Heart right ventricle (tissue), 16 donors: ENCODE measurements around the gene SVOPL. TPM values are rescaled to one million over a fixed set of nuclear protein-coding genes. Genes with fewer than 3 reads are reported as not detected.

Source experiments
- ATAC-seq, 8 donors: fragments of 200-7000 bp; cut with Tn5 transposase; one replicate each; pipeline ENCODE4 v1.9.1; 2020; ENCODE audit warnings: mild to moderate bottlenecking in 8 of 8, moderate library complexity in 8 of 8, moderate number of reproducible peaks in 1 of 8
- DNase-seq, 2 donors: peaks; one replicate each; pipeline ENCODE4 v3.0.0-alpha.2; 2020
- H3K27ac ChIP-seq, 10 donors: fragments of 200-600 bp; sonication (generic) in 2 of 10; one replicate each; pipeline versions ENCODE4 v1.5.0 to v1.8.0; 2020 to 2022; ENCODE audit warnings: mild to moderate bottlenecking in 3 of 10
- H3K27me3 ChIP-seq, 7 donors: fragments of 200-600 bp; one replicate each; pipeline ENCODE4 v1.8.0; 2021 to 2022; ENCODE audit warnings: mild to moderate bottlenecking in 2 of 7
- H3K36me3 ChIP-seq, 9 donors: fragments of 200-600 bp; sonication (generic) in 1 of 9; one replicate each; pipeline versions ENCODE4 v1.5.0 to v1.8.0; 2020 to 2022; ENCODE audit warnings: mild to moderate bottlenecking in 2 of 9
- H3K4me1 ChIP-seq, 9 donors: fragments of 200-600 bp; sonication (generic) in 1 of 9; one replicate each; pipeline versions ENCODE4 v1.5.0 to v1.8.0; 2020 to 2022; ENCODE audit warnings: mild to moderate bottlenecking in 4 of 9
- H3K4me3 ChIP-seq, 10 donors: fragments of 200-600 bp; sonication (generic) in 2 of 10; one replicate each; pipeline versions ENCODE4 v1.5.0 to v1.8.0; 2020 to 2022; ENCODE audit warnings: mild to moderate bottlenecking in 7 of 10, moderate library complexity in 2 of 10
- H3K9me3 ChIP-seq, 11 donors: fragments of 200-600 bp in 10 of 11; sonication (generic) in 2 of 11; one replicate each; pipeline versions ENCODE4 v1.5.0 to v1.8.0; 2013 to 2022; ENCODE audit warnings: mild to moderate bottlenecking in 2 of 11, control low read depth in 1 of 11, moderate library complexity in 1 of 11
- CTCF ChIP-seq, 9 donors: fragments of 200-600 bp; sonication (generic) in 2 of 9; IDR thresholded peaks; one replicate each; pipeline versions ENCODE4 v1.5.0 to v1.8.0; 2021 to 2022; ENCODE audit warnings: antibody characterized with exemption in 9 of 9, mild to moderate bottlenecking in 5 of 9, moderate library complexity in 1 of 9
- WGBS, 2 donors: extraction: QIAGEN DNeasy Blood & Tissue Kit; methylation state at CpG; one replicate each; pipeline ENCODE4 v1.1.7; 2013; ENCODE audit warnings: inconsistent platforms in 1 of 2; 5-methylcytosine and 5-hydroxymethylcytosine counted together
- intact Hi-C, 10 donors: fragments of 100-400 bp; cut with DNase I; formaldehyde crosslinking; loops; one replicate each; pipeline versions ENCODE4 v1.11.1 to v1.14.2; 2022
- polyA plus RNA-seq, 2 donors: library from polyadenylated mRNA; stranded (reverse); fragments of 200-250 nt; gene quantifications; one replicate each; pipeline ENCODE4 v1.2.3, GENCODE V29; 2013
- total RNA-seq, 10 donors: library from RNA; stranded (reverse); fragmentation: NEBNext Ultra II Directional in 3 of 10; extraction: Animal tissue kit (Norgen Biotek cat#: 25700) in 3 of 10; gene quantifications; one replicate each; pipeline versions ENCODE4 v1.2.1 to v1.2.4, GENCODE V29; 2021 to 2023
- donor health status: Arrhythmogenic right ventricular cardiomyopathy.
- donor health status: ischemic (EF 13 %, LVEDD 7.1; RV severe dilation, severe dysfunction).
- donor health status: healthy with polysubstance abuse.
- donor health status: DM: no; HTN: yes; CAD: no.
- donor health status: DM: no; HTN: no; CAD: no.
- donor health status: ischemic (EF 25% LVEDD 6.9; RV normal size, moderate dysfunction).
- donor health status: ischemic (EF 25% LVEDD 5.7; RV mildly dilated, moderate dysfunction).
- donor health status: healthy.
- donor health status: DM: yes; HTN: yes; CAD: no.
- donor health status: Ischemic cardiomyopathy.
- donor health status: ischemic (EF 35%, LVEDD 5.7; RV mildly dilated, moderate dysfunction).
- donor health status: nonischemic (EF 11% LVEDD 7.7; RV severe dilation, severe dysfunction).
- donor health status: DM: yes; HTN: yes; CAD: no.
- donor health status: PGD.
- donor health status: ischemic (EF 29% LVEDD 5.4; RV normal size, mild dysfunction).
- donor health status: nonischemic (EF 23%, LVEDD 6.1; RV moderate dilation, normal function).

SVOPL gene
- total and polyA plus RNA-seq, 12 donors = not detected

- Histone ChIP-seq H3K9me3 (peaks cover 0 to 92% (median 34%) of the 10 kb centered on the region in 11 donors), H3K36me3 (peaks cover 0 to 100% (median 77%) of the 10 kb centered on the region in 9 donors), H3K27me3 (no peaks in the 10 kb centered on the region), H3K4me3 (no peak overlapping the region), H3K27ac (no peak overlapping the region), H3K4me1 (peaks cover 0 to 5% (median 0%) of the 10 kb centered on the region in 9 donors)
- 97 to 99% methylated on average over 5 of the region's 5 CpGs for WGBS, 2 donors
- no peak for DNase-seq
- ATAC-seq = no peak
- no peak for TF ChIP-seq CTCF (IDR thresholded peaks at IDR 0.05)
- intact Hi-C loops = no loop called here
These were observed 141.7 kb downstream of the SVOPL start for GRCh38 chr7:138559448-138559847.

- H3K4me1 ChIP-seq = no peaks in the 10 kb centered on the region
- H3K9me3 ChIP-seq = peaks cover 0 to 84% (median 41%) of the 10 kb centered on the region in 11 donors
- DNase-seq (no peak), ATAC-seq (no peak)
- intact Hi-C loops = no loop called here
- no peak overlapping the region for H3K27ac ChIP-seq
- 97 to 98% methylated on average over 3 of the region's 3 CpGs for WGBS, 2 donors
- TF ChIP-seq CTCF (IDR thresholded peaks at IDR 0.05) = no peak
- H3K36me3 ChIP-seq = peaks cover 0 to 100% (median 86%) of the 10 kb centered on the region in 9 donors
- no peaks in the 10 kb centered on the region for H3K27me3 ChIP-seq
- H3K4me3 ChIP-seq = no peak overlapping the region
These were observed 144.2 kb downstream of the SVOPL start for GRCh38 chr7:138556771-138557484.

- Histone ChIP-seq H3K36me3 (peaks cover 0 to 100% (median 84%) of the 10 kb centered on the region in 9 donors), H3K27ac (no peak overlapping the region), H3K9me3 (peaks cover 0 to 76% (median 38%) of the 10 kb centered on the region in 11 donors), H3K4me1 (no peaks in the 10 kb centered on the region), H3K27me3 (no peaks in the 10 kb centered on the region), H3K4me3 (no peak overlapping the region)
- no peak for TF ChIP-seq CTCF (IDR thresholded peaks at IDR 0.05)
- ATAC-seq (no peak), DNase-seq (no peak)
- intact Hi-C loops = no loop called here
- WGBS, 2 donors = 97 to 98% methylated on average over 4 of the region's 4 CpGs
These were observed 145.5 kb downstream of the SVOPL start for GRCh38 chr7:138555684-138556083.

- 98 to 99% methylated on average over 4 of the region's 4 CpGs for WGBS, 2 donors
- intact Hi-C loops = no loop called here
- H3K4me1 ChIP-seq = peaks cover 0 to 3% (median 0%) of the 10 kb centered on the region in 9 donors
- H3K27me3 ChIP-seq = no peaks in the 10 kb centered on the region
- no peak overlapping the region for H3K4me3 ChIP-seq
- no peak for DNase-seq
- no peak overlapping the region for H3K27ac ChIP-seq
- peaks cover 0 to 68% (median 38%) of the 10 kb centered on the region in 11 donors for H3K9me3 ChIP-seq
- peaks cover 0 to 96% (median 74%) of the 10 kb centered on the region in 9 donors for H3K36me3 ChIP-seq
- no peak for ATAC-seq
- TF ChIP-seq CTCF (IDR thresholded peaks at IDR 0.05) = no peak
These were observed 146.5 kb downstream of the SVOPL start for GRCh38 chr7:138554674-138555073.
